Stimulated activated CD8-positive, alpha-beta memory T cell treated with anti-CD3 and anti-CD28 coated beads, Interleukin-15, amount 100 ng/mL, for 1 hour (primary cell): ENCODE data around the gene CNTNAP1.
"Not testable (repeated sequence)": the region's sequence is repeated elsewhere in the genome, so short reads cannot be mapped to it uniquely, and the experiment has no call there.

ENCODE experiments used
- DNase-seq: peaks from one replicate; pipeline ENCODE4 v3.0.0-alpha.2; 2020; ENCODE audit warnings: low read depth

CNTNAP1 gene

DNA sequence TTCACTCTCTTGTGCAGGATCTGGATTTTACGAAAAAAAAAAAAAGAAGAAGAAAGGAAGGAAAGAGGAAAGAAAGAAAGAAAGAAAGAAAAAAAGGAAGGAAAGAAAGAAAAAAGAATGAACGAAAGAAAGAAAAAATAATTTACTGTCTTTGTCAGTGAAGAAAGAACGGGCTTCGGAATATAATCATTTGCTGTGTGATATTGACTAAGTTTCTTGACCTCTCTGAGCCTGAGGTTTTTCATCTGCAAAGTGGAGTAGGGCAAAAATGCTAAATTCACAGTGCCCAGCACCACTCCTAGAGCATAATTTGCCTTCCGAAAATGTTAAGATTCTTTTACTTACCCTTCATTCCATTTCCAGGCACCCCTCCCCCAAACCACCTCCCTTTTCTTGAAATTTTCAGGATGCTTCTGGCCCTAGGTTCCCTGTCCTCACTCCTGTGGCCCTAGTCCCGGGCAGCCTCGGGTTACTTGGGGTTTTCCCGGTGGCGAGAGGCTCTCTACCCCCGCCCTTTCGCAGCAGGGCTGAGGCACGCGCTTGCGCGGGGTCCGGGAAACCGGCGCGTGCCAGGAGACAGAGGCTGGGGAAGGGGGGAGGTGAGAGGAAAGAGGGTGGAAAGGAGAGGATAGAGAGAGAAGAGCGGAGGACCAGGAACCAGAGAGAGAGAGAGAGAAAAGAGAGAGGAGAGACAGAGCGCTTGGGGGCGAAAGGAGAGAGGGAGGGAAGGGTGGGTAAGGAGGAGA is at the start of gene CNTNAP1:
CNTNAP1 (plus strand) TSS at position 556 of the 746 bp plus-strand sequence. CDS start 299 bp downstream, outside the sequence.
- DNase-seq: no peak

DNA sequence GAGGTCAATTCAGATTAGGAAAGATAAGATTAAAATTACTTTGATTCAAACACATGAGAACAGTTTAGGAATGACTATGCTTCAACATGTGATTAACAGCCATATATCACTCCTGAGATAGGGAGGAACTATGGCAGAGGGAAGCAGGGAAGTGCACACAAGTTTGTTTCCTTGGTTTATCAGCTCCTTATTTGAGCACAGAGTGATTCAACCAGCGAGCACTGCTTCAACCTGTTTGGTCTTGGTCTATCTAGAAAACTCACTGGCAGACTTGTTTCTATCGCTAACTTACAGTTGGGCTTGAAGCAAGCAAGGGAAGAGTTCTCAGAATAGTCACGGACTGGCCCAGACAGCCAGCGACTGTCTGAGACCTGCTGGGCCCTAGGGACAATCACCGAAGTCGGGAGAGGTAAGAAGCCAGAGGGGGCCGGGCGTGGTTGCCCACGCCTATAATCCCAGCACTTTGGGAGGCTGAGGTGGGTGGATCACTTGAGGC is 49.3 kb upstream of the CNTNAP1 start:
- DNase-seq: no peak

DNA sequence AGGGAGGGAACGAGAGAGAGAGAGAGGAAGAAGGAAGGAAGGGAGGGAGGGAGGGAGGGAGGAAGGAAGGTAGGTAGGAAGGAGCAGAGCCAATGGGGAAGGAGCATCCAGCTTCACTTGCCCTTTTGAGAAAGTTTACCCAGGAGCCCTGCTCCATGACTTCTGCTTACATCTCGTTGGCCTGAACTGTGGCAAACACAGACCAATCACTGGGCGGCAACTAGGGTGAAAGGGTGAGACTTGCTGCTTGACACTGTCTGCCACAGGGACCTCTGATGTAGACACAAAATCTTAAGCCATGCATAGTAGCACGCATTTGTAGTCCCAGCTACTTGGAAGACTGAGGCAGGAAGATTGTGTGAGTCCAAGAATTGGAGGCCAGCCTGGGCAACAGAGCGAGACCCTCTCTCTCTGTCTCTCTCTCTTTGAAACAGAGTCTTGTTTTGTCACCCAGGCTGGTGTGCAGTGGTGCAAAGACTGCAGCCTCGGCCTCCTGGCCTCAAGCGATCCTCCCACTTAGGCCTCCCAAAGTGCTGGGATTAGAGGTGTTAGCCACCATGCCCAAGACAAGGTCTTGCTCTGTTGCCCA is 42.7 kb upstream of the CNTNAP1 start:
- no peak for DNase-seq

GRCh38 chr17:42640121-42640520 is 42.2 kb upstream of the CNTNAP1 start:
- DNase-seq: no peak

GRCh38 chr17:42642336-42642735 is 40.0 kb upstream of the CNTNAP1 start:
- no peak for DNase-seq

- no peak for DNase-seq
Measured at GRCh38 chr17:42647778-42648177, 34.6 kb upstream of the CNTNAP1 start.

GRCh38 chr17:42651392-42651791 is 30.9 kb upstream of the CNTNAP1 start:
- no peak for DNase-seq

GRCh38 chr17:42653179-42654124 is 28.9 kb upstream of the CNTNAP1 start:
- no peak for DNase-seq

DNA sequence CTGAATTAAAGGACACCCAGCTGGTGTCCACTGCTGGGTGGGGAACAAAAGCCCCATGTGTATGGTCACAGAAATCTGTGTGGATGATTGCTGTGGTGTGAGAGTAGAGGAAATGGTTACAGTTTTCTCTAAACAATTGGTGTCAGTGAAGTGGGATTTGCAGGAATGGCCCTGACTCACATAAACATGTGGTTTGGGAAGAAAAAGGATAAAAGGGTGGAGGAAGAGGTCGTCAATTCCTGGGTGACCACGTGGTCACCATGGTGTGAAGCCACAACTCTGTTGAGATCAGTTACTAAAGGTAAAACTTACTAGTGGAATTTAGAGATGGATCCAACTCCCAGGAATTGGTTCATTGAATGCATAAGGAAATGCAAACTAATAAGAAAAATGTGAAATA is 26.8 kb upstream of the CNTNAP1 start:
- DNase-seq: no peak

GRCh38 chr17:42657824-42658588 is 24.3 kb upstream of the CNTNAP1 start:
- no peak for DNase-seq

DNA sequence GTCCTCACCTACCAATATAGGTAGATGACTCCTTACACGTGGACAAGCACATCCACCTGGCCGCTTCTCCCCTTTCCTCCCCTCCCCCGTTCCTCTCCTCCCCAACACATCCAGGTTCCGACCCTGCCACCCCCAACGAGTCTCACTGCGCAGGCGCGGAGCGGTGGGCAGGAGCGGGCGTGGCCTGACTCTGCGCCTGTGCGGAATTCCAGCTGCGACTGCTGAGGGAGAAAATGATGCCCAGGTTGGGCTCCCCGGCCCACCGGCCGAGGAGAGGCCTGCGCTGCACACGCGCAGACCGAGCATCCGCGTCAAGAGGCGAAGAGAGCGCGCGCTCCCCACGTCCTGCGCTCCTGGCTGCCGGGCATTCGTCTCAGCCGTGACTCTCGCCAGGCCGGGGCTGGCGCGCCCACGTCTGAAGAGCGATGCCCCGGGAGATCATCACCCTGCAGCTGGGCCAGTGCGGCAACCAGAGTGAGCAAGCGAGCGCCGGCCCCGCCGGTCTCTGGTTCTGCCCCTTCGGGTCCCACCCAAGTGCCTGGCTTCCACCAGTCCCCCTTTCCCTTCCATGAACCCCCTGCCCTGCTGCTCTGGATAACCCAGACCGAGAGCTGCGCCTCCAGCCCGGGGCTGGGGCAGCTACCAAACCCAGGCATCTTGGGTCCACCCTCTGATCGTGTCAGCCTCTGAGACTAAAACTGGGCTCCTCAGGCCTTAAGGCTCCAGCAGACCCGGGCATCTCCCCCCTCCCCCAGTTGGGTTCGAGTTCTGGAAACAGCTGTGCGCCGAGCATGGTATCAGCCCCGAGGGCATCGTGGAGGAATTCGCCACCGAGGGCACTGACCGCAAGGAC is 23.0 kb upstream of the CNTNAP1 start, which contains the start of gene TUBG2:
TUBG2 (plus strand) TSS at position 206 of the 853 bp plus-strand sequence; CDS start at position 426, 220 bp downstream.
- peak; percentile 42 for DNase-seq

DNA sequence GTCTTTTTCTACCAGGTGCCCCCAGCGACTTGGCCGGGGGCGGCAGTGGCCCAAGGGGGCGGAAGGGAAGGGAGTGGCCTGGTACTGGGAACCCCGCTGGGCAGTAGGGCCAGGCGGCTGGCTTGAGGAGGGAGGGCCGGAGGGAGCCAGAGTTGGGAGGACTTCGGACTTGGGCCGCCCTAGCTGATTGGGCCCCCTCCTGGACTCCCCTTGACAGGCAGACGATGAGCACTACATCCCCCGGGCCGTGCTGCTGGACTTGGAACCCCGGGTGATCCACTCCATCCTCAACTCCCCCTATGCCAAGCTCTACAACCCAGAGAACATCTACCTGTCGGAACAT is 22.4 kb upstream of the CNTNAP1 start:
- not testable (repeated sequence) for DNase-seq

- no peak for DNase-seq
Measured at GRCh38 chr17:42660692-42661345, 21.5 kb upstream of the CNTNAP1 start.

GRCh38 chr17:42665581-42666001 is 16.7 kb upstream of the CNTNAP1 start:
- DNase-seq: no peak

GRCh38 chr17:42666126-42666525 is 16.2 kb upstream of the CNTNAP1 start:
- not testable (repeated sequence) for DNase-seq

- DNase-seq: no peak
Measured at GRCh38 chr17:42667088-42667951, 15.0 kb upstream of the CNTNAP1 start.

DNA sequence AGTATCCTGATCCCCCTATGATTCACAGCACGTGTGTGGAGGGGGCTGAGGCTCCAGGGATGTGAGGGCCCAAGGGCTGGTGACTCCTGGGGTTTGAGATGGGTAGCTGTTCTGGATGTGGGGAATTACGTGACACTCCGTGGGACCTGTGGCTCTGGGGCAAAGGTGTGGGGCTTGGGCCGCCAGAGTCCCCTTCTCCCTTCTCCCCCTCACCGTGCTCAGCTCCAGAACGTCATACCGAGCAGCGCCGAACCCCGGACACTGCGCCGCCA is 12.7 kb upstream of the CNTNAP1 start:
- no peak for DNase-seq

DNA sequence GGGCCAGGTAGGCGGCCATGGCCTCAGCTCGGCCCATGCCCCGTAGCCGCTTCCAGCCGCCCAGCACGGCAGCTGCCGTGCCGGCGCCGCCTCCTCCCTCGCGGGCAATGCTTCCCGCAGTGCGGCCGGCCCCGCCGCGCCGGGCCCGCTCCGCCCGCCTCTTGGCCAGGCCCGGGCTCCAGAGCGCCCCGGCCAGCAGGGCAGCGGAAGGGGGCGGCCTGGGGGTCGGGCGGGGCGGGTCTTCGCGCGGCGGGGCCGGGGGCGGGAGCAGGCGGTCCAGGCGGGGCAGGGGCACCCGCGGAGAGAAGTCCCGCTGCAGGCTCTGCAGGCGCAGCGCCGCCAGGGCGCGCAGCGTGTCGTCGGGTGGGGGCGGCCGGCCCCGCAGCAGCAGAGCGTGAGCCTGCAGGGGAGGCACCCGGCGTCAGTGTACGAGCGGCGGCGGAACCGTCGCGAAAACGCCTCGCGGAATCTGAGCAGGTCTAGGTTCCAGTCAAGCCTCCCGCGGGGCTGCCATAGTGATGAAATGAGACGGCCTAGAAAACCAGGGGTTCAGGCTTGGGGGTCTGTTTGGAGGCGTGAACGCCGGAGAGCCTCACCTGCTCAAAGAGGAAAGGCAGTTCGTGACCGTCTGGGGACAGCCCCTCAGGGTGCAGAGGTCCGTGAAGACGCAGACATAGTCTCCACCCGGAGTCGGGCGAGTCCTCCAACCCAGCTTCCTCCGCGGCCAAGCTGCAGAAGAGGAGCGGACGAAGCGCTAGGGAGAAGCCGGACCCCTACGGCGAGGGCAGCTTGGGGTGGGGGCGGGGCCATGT is 12.1 kb upstream of the CNTNAP1 start:
- DNase-seq: no peak
